ENCODE measurements around the gene ZBTB7C. TPM values are rescaled to one million over a fixed set of nuclear protein-coding genes. Genes with fewer than 3 reads are reported as not detected.

ZBTB7C gene
- total and polyA plus RNA-seq, 2 of the 8 experiments (the other 6 are each of a cell fraction or from before 2014, with no cell fraction given): 0.15 to 0.45 TPM

DNA sequence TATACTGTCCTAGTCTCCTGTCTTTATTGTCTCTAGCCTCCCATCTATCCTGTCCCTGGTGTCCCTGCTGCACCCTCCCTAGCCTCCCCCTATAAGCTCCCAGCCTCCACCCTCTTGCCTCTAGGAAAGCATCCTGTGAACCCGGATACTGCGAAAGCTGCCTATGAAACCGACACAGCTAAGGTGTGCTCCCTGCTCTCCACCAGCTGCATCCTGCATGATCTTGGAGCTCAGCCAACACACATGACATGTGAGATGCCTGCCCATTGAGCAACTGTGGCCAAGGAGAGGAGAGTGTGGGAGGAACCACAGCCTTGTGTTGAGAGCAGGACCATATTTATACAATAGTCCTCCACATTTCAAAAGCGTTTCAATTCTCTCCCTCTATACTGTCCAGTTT lies 187.1 kb downstream of the ZBTB7C start:
- Histone ChIP-seq H2AFZ (ENCODE audit: low read length) (no peak overlapping the region), H4K20me1 (replicated peaks in 1 of 2; ENCODE audit: control insufficient read depth in 1 of 2, insufficient read depth in 2 of 2, low read length in 2 of 2) (no peaks in the 10 kb centered on the region), H2BK120ac (replicated peaks; ENCODE audit: low read depth, low read length) (no peak overlapping the region), H3K14ac (ENCODE audit: insufficient read length) (no peak overlapping the region), H3K27ac (ENCODE audit: low read depth, low read length) (no peak overlapping the region), H3K27me3 (replicated peaks in 1 of 4; ENCODE audit: control insufficient read depth in 3 of 4, extremely low read depth in 1 of 4, insufficient read depth in 3 of 4, low read length in 3 of 4) (no peaks in the 10 kb centered on the region), H4K91ac (replicated peaks; ENCODE audit: insufficient read length, low read length) (no peak overlapping the region), H3K18ac (ENCODE audit: extremely low read depth, low read length) (no peak overlapping the region), H3K9ac (replicated peaks in 1 of 4; ENCODE audit: extremely low read depth in 1 of 4, low read depth in 3 of 4, low read length in 3 of 4) (no peak overlapping the region), H2AK5ac (ENCODE audit: low read depth, low read length) (no peak overlapping the region), H4K8ac (ENCODE audit: extremely low read depth, insufficient read depth, low read length) (no peak overlapping the region), H3K23me2 (ENCODE audit: low read depth, low read length) (peaks cover 1% of the 10 kb centered on the region; the same call in 1 of the 2 replicates), H2BK12ac (ENCODE audit: low read depth, low read length) (no peak overlapping the region), H3K56ac (replicated peaks; ENCODE audit: insufficient read length, low read depth, low read length) (no peak overlapping the region), H3K79me2 (ENCODE audit: control insufficient read depth in 1 of 2, insufficient read depth in 2 of 2, low read length in 2 of 2) (no peaks in the 10 kb centered on the region), H2BK20ac (ENCODE audit: low read length) (no peak overlapping the region), H3K4me2 (ENCODE audit: insufficient read depth in 1 of 2, low read depth in 2 of 2, low read length in 2 of 2) (no peak overlapping the region), H3K79me1 (ENCODE audit: low read depth, low read length) (no peaks in the 10 kb centered on the region), H3K4ac (replicated peaks; ENCODE audit: insufficient read length, low read depth, low read length) (no peak overlapping the region), H3K36me3 (ENCODE audit: control insufficient read depth in 2 of 4, insufficient read depth in 4 of 4, low read length in 3 of 4) (no peaks in the 10 kb centered on the region), H3K4me3 (ENCODE audit: extremely low read depth in 1 of 4, insufficient read depth in 2 of 4, low read depth in 3 of 4, low read length in 4 of 4) (no peak overlapping the region), H2BK15ac (ENCODE audit: low read length) (no peak overlapping the region), H2BK5ac (ENCODE audit: low read depth, low read length) (no peak overlapping the region), H3K23ac (ENCODE audit: insufficient read length) (no peak overlapping the region), H3K9me3 (ENCODE audit: insufficient read depth in 2 of 2, low read depth in 1 of 2, low read length in 1 of 2) (no peaks in the 10 kb centered on the region), H3K4me1 (replicated peaks in 1 of 4; ENCODE audit: control insufficient read depth in 3 of 4, insufficient read depth in 4 of 4, low read length in 3 of 4) (no peaks in the 10 kb centered on the region), H4K5ac (ENCODE audit: insufficient read length, low read depth, low read length) (no peak overlapping the region)
- no peak for DNase-seq (ENCODE audit: low read depth in 1 of 2, low spot score in 2 of 2)
- ChIA-PET POLR2A (ENCODE audit: partially characterized antibody) (no interaction called here), CTCF (ENCODE audit: partially characterized antibody) (interaction anchor here (0.6 to 1.4 kb wide), 8 partner anchors 8 to 225 kb away, joined by 3 to 5 read pairs (median 4); no protein-coding TSS in a partner anchor)
- 88% methylated on average over 4 of the region's 4 CpGs; no CpG with 5 or more reads in 1 of the 2 experiments for WGBS, 2 experiments (ENCODE audit: extremely low coverage in 1 of 2, insufficient coverage in 1 of 2, insufficient read length in 1 of 2, insufficient replicate concordance in 2 of 2, low coverage in 1 of 2, low lambda C conversion rate in 2 of 2, missing lambda C conversion rate in 1 of 2)
- no peak for FAIRE-seq
- TF ChIP-seq RNF2 (IDR thresholded peaks at IDR 0.05; ENCODE audit: borderline replicate concordance, low read depth, low read length, missing control alignments, poor library complexity, severe bottlenecking) (no peak), TAF1 (IDR thresholded peaks at IDR 0.05; ENCODE audit: low read depth, low read length) (no peak), ZNF274 (IDR thresholded peaks at IDR 0.05; ENCODE audit: borderline replicate concordance, extremely low read depth, low read length) (no peak)
